NCI-H1436 treated with DMSO at 0.1 percent for 48 hours (cell line): Measurements from ENCODE around the gene CTSO.

Experiments
- DNase-seq: peaks from one replicate; lab custom pipeline; 2025; lab: John Stamatoyannopoulos, UW

The CTSO gene

GRCh38 chr4:155953151-155954117 is at the start of gene CTSO:
Gene CTSO, minus strand, starts transcription at chr4:155953866. Its CDS starts 19 bp downstream, at chr4:155953847.
- DNase-seq, result no peak

GRCh38 chr4:156000491-156000890 is 46.8 kb upstream of the CTSO start:
- no peak for DNase-seq

DNA sequence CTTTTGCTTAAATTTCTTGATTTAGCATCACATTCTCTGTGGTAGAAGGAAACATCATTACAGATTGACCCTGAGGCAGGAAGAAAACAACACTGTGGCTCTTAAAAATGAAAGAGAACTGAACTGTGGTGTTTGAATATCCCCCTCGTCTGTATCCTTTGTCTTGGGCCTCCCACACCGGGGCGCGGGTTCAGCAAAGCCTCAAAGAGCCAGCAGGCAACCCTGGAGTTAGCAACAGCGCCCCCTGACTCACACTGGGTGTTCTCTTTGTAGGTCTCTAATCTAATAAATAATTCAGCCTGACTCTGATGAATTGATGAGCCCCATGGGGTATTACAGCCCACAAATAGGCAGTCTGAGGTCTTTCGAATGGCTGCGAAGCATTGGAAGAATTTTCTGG is 46.1 kb upstream of the CTSO start:
- no peak for DNase-seq

- no peak for DNase-seq
Observed at GRCh38 chr4:155995069-155995468, 41.4 kb upstream of the CTSO start.

- no peak for DNase-seq
Observed at GRCh38 chr4:155984106-155984797, 30.6 kb upstream of the CTSO start.

DNA sequence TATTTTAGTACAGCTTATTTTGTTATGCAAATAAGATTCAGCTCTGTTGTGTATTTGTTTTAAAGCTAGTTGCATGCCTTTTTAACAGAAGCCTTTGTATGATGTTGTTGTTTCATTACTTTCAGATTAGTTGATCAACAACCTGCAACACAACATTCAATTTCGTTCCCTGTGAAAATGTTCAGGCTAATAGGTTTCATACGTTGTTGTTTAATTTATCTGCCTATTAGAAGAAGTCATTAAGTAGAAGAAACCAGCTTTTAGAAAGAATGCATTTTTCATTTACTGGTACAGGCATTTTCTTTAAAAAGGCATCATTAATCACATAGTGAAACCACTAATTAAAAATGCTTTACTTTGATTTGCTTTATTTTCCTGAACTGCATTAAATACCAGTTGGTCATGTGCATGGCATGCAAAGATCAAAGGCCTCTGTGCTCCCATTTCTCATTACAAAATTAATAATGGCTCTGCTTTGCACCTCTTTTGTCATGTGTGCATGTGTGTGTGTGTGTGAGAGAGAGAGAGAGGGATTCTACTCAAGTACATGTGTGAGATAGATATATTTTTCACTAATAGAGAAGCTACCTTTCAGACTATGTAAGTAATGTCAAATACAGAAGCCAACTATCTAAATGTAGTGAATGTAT is 29.2 kb upstream of the CTSO start:
- DNase-seq, result no peak

GRCh38 chr4:155978810-155979209 is 25.1 kb upstream of the CTSO start:
- no peak for DNase-seq

DNA sequence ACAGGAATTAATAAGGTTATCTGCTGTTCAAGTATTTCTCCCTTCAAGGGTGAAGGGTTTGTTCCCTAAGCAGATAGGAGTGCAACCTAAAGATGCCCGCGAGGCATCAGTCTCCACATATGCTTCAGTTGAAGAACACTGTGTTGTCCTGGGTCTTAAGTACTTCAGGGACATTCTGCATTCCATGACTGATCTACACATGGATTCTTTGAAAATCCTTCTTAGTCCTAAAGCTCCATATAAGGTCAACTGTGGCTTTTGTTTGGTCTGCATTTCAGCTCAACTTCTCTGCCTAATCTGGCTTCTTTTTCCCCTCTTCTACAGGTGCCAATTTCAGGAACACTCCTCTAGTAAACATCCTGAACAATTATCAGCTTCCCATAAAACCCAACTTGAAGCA is 21.8 kb upstream of the CTSO start:
- DNase-seq, result no peak

GRCh38 chr4:155974996-155975395 is 21.3 kb upstream of the CTSO start:
- no peak for DNase-seq

GRCh38 chr4:155974476-155974749 is 20.7 kb upstream of the CTSO start:
- no peak for DNase-seq

- no peak for DNase-seq
Observed at GRCh38 chr4:155973639-155974475, 20.2 kb upstream of the CTSO start.

GRCh38 chr4:155972098-155972497 is 18.4 kb upstream of the CTSO start:
- no peak for DNase-seq

DNA sequence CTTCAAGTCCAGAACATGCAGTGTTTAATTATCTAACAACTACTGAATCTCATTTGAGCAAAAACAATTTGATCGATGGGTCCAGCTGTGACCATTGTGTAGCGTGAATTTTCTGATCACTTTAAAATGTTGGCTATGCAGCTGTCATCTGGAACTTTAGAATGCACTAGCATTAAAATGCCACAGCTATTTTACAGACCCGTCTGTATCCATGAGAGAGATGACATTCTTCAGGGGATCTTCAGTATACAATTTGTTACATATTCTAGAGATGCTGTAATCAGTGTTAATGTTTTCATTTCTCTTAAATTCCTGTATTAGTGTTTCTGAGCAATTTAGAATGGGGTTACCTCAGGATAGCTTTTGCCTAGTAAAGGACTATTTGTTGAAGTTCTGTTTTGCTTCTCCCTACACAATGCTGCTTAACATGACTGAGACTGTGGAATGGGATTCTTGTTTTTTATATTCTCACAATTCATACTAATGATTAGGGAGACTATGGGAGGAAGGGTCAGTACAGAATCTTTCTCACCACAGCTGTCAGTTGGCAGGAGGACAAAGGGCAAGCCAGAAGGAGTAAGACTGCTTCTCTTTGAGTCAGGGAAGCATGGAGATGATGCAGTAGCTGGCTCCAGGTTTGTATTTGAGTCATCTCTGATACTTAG is 13.2 kb upstream of the CTSO start:
- DNase-seq, result no peak

GRCh38 chr4:155966171-155966570 is 12.5 kb upstream of the CTSO start:
- no peak for DNase-seq

GRCh38 chr4:155964016-155964891 is 10.6 kb upstream of the CTSO start:
- no peak for DNase-seq

- DNase-seq, result no peak
Observed at GRCh38 chr4:155962767-155963166, 9.1 kb upstream of the CTSO start.

DNA sequence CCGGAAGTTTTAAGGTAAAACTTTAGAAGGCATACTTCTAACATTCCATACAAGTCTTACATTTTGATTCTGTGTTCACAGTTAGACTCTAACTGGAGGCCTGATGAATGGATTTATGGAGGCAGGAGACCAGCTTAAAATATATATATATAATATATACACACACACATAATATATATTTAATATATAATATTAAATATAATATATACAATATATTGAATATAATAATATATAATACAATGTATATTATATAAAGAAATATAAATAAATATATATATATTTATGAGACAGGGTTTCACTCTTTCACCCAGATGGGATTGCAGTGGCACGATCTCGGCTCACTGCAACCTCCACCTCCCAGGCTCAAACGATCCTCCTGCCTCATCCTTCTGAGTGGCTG is 7.9 kb upstream of the CTSO start:
- DNase-seq, result no peak

GRCh38 chr4:155960522-155960921 is 6.9 kb upstream of the CTSO start:
- DNase-seq, result no peak

- no peak for DNase-seq
Observed at GRCh38 chr4:155959417-155959816, 5.8 kb upstream of the CTSO start.

DNA sequence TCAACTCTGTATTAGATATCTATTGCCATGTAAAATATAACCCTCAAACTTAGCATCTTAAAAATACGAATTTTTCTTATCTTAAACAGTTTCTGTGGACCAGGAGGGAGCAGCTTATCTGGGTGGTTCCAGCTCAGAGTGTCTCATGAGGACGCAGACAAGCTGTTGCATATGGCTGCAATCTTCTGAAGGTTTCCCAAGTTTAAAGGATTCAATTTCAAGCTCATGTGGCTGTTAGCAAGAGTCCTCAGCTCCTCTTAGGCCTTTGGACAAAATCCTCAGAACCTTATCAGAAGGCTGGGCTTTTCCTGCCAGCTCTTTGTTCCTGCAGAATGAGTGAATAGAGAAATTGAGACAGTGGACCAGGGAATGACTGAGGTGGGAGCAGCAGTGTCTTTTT is 2.8 kb upstream of the CTSO start:
- DNase-seq, result no peak

GRCh38 chr4:155954939-155955338 is 1.3 kb upstream of the CTSO start:
- no peak for DNase-seq
